ENCODE measurements around the gene IL20.
A peak's percentile ranks its signal among the peaks of the same experiment; 100 is the strongest.

Gene IL20

GRCh38 chr1:206864939-206865671 lies at the start of gene IL20:
IL20 (plus strand) TSS chr1:206865623; CDS start chr1:206865853, 230 bp downstream.
- DNase-seq (ENCODE audit: low spot score), result peak; percentile 49

GRCh38 chr1:206816390-206817287 lies 48.8 kb upstream of the IL20 start:
- DNase-seq (ENCODE audit: low spot score), result no peak

GRCh38 chr1:206821493-206821892 lies 43.9 kb upstream of the IL20 start:
- no peak for DNase-seq (ENCODE audit: low spot score)

GRCh38 chr1:206823727-206824126 lies 41.7 kb upstream of the IL20 start:
- DNase-seq (ENCODE audit: low spot score), result no peak

GRCh38 chr1:206824331-206824730 lies 41.1 kb upstream of the IL20 start:
- DNase-seq (ENCODE audit: low spot score), result no peak

- no peak for DNase-seq (ENCODE audit: low spot score)
Measured at GRCh38 chr1:206826394-206826793, 39.0 kb upstream of the IL20 start.

GRCh38 chr1:206828061-206828460 lies 37.4 kb upstream of the IL20 start:
- no peak for DNase-seq (ENCODE audit: low spot score)

GRCh38 chr1:206828765-206829164 lies 36.7 kb upstream of the IL20 start:
- no peak for DNase-seq (ENCODE audit: low spot score)

GRCh38 chr1:206829282-206829681 lies 36.1 kb upstream of the IL20 start:
- DNase-seq (ENCODE audit: low spot score), result no peak

GRCh38 chr1:206829875-206830274 lies 35.5 kb upstream of the IL20 start:
- no peak for DNase-seq (ENCODE audit: low spot score)

GRCh38 chr1:206831650-206832049 lies 33.8 kb upstream of the IL20 start:
- no peak for DNase-seq (ENCODE audit: low spot score)

GRCh38 chr1:206832352-206832880 lies 33.0 kb upstream of the IL20 start:
- no peak for DNase-seq (ENCODE audit: low spot score)

- DNase-seq (ENCODE audit: low spot score), result no peak
Measured at GRCh38 chr1:206833106-206833680, 32.2 kb upstream of the IL20 start.

GRCh38 chr1:206833801-206834200 lies 31.6 kb upstream of the IL20 start:
- no peak for DNase-seq (ENCODE audit: low spot score)

- DNase-seq (ENCODE audit: low spot score), result no peak
Measured at GRCh38 chr1:206834217-206834616, 31.2 kb upstream of the IL20 start.

GRCh38 chr1:206834711-206835110 lies 30.7 kb upstream of the IL20 start:
- no peak for DNase-seq (ENCODE audit: low spot score)

- DNase-seq (ENCODE audit: low spot score), result no peak
Measured at GRCh38 chr1:206835186-206835585, 30.2 kb upstream of the IL20 start.

GRCh38 chr1:206836111-206836510 lies 29.3 kb upstream of the IL20 start:
- no peak for DNase-seq (ENCODE audit: low spot score)

GRCh38 chr1:206839006-206839560 lies 26.3 kb upstream of the IL20 start:
- DNase-seq (ENCODE audit: low spot score), result no peak

- DNase-seq (ENCODE audit: low spot score), result peak; percentile 16
Measured at GRCh38 chr1:206839857-206840256, 25.6 kb upstream of the IL20 start.

- no peak for DNase-seq (ENCODE audit: low spot score)
Measured at GRCh38 chr1:206841609-206842323, 23.7 kb upstream of the IL20 start.

GRCh38 chr1:206842854-206843253 lies 22.6 kb upstream of the IL20 start:
- no peak for DNase-seq (ENCODE audit: low spot score)

All from RKO (cell line).